Measurements from ENCODE around the gene DCAF4.

Gene DCAF4

DNA sequence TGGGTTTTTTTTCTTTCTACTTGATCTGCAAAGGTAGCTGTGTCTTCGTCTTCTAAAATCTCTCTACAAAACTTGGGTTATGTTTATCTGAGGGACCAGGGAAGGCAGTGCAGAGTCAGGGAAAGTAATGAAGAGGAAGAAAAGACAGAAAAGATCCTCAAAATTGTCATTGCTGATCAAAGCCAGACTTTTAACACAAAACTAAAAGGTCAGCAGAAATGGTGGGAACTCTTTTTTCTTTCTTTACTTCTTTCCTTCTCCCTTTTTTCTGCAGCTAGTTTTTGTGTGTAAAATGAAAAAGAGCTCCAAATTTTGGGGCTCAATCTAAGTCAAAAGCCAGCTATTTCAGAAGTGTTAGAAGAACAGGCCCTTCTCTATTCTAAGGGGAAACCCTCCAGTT lies 44.2 kb upstream of the DCAF4 start:
- no peak for DNase-seq (ENCODE audit: extremely low read depth, low read depth)
- TF ChIP-seq, protein P1, sequence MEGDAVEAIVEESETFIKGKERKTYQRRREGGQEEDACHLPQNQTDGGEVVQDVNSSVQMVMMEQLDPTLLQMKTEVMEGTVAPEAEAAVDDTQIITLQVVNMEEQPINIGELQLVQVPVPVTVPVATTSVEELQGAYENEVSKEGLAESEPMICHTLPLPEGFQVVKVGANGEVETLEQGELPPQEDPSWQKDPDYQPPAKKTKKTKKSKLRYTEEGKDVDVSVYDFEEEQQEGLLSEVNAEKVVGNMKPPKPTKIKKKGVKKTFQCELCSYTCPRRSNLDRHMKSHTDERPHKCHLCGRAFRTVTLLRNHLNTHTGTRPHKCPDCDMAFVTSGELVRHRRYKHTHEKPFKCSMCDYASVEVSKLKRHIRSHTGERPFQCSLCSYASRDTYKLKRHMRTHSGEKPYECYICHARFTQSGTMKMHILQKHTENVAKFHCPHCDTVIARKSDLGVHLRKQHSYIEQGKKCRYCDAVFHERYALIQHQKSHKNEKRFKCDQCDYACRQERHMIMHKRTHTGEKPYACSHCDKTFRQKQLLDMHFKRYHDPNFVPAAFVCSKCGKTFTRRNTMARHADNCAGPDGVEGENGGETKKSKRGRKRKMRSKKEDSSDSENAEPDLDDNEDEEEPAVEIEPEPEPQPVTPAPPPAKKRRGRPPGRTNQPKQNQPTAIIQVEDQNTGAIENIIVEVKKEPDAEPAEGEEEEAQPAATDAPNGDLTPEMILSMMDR (IDR thresholded peaks at IDR 0.05; ENCODE audit: low read depth, low read length): no peak

DNA sequence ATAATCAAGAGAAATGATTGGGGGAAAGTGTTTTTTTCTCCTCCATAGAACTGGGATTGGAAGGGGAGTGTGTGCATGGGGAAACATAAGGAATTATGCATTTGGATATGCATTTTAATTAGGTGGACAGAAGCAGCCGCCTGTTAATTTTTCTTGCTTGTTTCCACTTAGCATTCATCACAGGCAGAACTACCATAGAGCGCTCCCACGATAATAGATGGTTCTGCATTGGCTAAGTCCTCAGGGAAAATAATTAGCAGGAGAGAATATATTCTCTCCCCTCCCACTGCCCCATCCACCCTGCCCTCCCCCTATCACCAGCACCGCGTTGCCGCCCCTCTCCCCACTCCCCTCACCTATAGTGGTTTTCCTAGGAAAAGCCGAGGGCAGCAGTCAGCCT lies 43.8 kb upstream of the DCAF4 start:
- TF ChIP-seq, protein P1 (IDR thresholded peaks at IDR 0.05; ENCODE audit: low read depth, low read length): no peak
- DNase-seq (ENCODE audit: extremely low read depth, low read depth): no peak

DNA sequence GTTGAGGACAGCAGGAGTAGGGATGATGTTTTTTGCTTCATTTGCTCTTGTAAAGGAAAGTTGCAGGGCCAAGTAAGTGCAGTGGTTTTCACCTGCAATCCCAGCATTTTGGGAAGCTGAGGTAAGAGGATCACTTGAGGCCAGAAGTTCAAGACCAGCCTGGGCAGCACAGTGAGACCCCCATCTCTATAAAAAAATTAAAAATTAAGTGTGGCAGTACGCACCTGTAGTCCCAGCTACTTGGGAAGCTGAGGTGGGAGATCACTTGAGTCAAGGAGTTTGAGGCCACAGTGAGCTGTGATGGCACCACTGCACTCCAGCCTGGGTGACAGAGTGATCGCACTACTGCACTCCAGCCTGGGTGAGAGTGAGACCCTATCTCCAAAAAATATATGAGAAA lies 43.2 kb upstream of the DCAF4 start:
- TF ChIP-seq, protein P1 (IDR thresholded peaks at IDR 0.05; ENCODE audit: low read depth, low read length): no peak
- no peak for DNase-seq (ENCODE audit: extremely low read depth, low read depth)

DNA sequence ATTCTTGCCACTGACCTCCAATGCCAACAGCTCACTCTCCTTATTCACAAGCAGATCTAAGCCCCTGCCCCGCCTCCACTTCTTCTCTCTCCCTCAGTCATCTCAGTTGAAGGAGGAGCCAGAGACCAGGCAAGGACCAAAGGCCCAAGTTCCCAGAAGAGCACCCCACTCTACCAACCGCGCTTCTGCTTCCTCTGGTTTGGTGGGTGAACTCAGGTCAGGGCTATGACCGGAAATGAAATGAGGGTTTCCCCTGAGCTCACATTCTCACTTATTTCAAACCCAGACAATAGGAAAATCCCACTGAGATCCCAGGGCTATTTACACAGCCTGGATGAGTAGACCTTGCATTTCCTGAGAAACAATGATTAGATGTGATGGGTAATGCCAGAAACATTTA lies 42.3 kb upstream of the DCAF4 start:
- DNase-seq (ENCODE audit: extremely low read depth, low read depth): no peak
- TF ChIP-seq, protein P1 (IDR thresholded peaks at IDR 0.05; ENCODE audit: low read depth, low read length): no peak

DNA sequence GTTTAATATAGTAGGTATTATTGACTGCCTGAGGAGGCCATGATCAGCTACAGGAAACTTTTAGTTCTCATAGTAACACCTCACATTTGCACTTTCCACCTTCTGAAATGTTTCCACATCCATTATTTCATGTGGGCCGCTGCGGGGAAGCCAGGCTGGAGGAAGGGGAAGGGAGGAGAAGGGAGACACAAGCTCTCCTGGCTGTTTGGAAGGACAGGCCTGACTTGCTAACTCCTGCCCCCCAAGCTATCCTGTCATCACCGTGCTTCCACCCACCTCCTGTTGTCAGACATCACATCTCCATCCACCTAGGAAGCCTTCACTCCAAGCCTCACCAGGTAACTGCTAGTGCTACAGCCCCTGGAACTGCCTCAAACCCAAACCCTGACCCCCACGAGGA lies 41.9 kb upstream of the DCAF4 start:
- TF ChIP-seq, protein P1 (IDR thresholded peaks at IDR 0.05; ENCODE audit: low read depth, low read length): no peak
- no peak for DNase-seq (ENCODE audit: extremely low read depth, low read depth)

DNA sequence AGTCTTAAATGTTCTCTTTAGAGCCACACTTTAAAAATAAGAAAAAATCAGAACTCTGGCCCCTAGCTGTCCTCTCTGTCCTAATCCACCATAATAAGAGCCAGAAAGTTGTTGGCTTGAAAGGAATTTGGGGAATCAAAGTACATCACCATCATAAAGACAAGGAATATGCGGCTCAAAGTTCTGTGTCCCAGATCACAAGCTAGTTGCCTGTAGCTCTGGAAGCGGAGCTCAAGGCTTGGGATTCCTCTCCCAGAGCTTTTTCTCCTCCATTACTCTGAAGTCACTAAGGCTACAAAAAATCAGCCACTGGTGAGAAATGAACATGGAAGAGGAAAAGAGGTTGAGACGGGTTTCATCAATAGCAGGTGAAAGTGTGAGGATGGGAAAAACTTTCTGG lies 38.8 kb upstream of the DCAF4 start:
- TF ChIP-seq, protein P1 (IDR thresholded peaks at IDR 0.05; ENCODE audit: low read depth, low read length): no peak

DNA sequence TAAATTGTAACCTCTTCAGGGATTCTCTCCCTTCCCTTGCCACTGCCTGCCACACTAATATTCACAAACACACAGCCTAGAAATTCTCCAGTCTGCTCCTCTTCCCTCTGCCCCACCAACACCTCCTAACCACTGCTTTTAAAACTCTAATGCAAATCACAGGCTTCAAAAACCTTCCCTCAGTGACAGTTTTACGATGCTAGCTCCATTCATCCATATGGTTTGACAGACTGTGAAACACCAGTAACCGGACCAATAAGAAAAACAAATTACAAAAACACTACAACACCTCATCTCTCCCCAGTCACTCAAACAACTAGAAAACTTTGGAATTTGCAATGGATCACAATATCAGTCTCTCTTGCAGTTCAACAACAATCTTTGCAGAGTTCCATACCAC lies 38.1 kb upstream of the DCAF4 start:
- DNase-seq (ENCODE audit: extremely low read depth, low read depth): no peak
- TF ChIP-seq, protein P1 (IDR thresholded peaks at IDR 0.05; ENCODE audit: low read depth, low read length): no peak

More for the DNA sequence above, 38.8 kb upstream of the DCAF4 start:
- no peak for DNase-seq (ENCODE audit: extremely low read depth, low read depth)
